Ovary (tissue), 9 donors: ENCODE measurements around the gene EDN1. TPM values are rescaled to one million over a fixed set of nuclear protein-coding genes. Genes with fewer than 3 reads are reported as not detected.

ENCODE experiments used
- DNase-seq, 5 donors: peaks; one replicate each; pipeline ENCODE4 v3.0.0-alpha.2; 2019 to 2020
- H3K27ac ChIP-seq, 2 donors: fragments of 200-600 bp; one replicate each; pipeline versions ENCODE4 v1.5.1 to v1.8.0; 2019 to 2022
- H3K27me3 ChIP-seq: fragments of 200-600 bp; one replicate; pipeline ENCODE4 v1.8.0; 2022
- H3K36me3 ChIP-seq: fragments of 200-600 bp; sonication (generic); one replicate; pipeline ENCODE4 v1.5.1; 2019
- H3K4me1 ChIP-seq: one replicate; pipeline ENCODE4 v1.8.1; 2013; ENCODE audit warnings: mild to moderate bottlenecking, moderate library complexity; ENCODE audit not compliant: insufficient read depth
- H3K4me3 ChIP-seq: fragments of 200-600 bp; sonication (generic); one replicate; pipeline ENCODE4 v1.5.1; 2017
- H3K9me3 ChIP-seq, 2 donors: fragments of 200-600 bp in 1 of 2; sonication (generic) in 1 of 2; one replicate each; pipeline versions ENCODE4 v1.5.1 to v1.8.1; 2013 to 2019; ENCODE audit warnings: mild to moderate bottlenecking in 1 of 2, moderate library complexity in 1 of 2
- EP300 ChIP-seq: sonication (generic); formaldehyde crosslinking; IDR thresholded peaks from one replicate; pipeline ENCODE4 v1.6.1; 2017; ENCODE audit warnings: antibody characterized with exemption
- POLR2A ChIP-seq: fragments of 450-650 bp; IDR thresholded peaks from one replicate; pipeline ENCODE4 v1.6.1; 2017; ENCODE audit warnings: antibody characterized with exemption, mild to moderate bottlenecking, moderate library complexity
- WGBS, 3 donors: extraction: QIAGEN DNeasy Blood & Tissue Kit in 1 of 3; methylation state at CpG; one replicate each; pipeline versions ENCODE4 v1.1.5 to v1.1.7; 2013 to 2017; 5-methylcytosine and 5-hydroxymethylcytosine counted together
- intact Hi-C, 4 donors: fragments of 100-400 bp; cut with DNase I; formaldehyde crosslinking; loops; one replicate each; pipeline versions ENCODE4 v1.11.0 to v1.15.1; 2022 to 2023
- polyA plus RNA-seq, 2 donors: library from polyadenylated mRNA; stranded (reverse); fragments of 200-250 nt in 1 of 2; fragments of 350-450 nt in 1 of 2; fragmentation: Illumina TruSeq in 1 of 2; extraction: RNeasy Lipid Tissue Mini Kit (QIAGEN cat#74804) in 1 of 2; gene quantifications; one replicate each; pipeline ENCODE4 v1.2.3, GENCODE V29; 2013 to 2014
- small RNA-seq: library from RNA; depleted of rRNA; stranded (forward); fragments of <200 nt; gene quantifications from one replicate; pipeline ENCODE3, GENCODE V24; 2016
- total RNA-seq, 7 donors: library from RNA; depleted of rRNA in 2 of 7; stranded (reverse); fragments of >200 nt in 2 of 7; fragmentation: NEBNext Ultra II Directional in 3 of 7; extraction: Animal tissue kit (Norgen Biotek cat#: 25700) in 3 of 7; gene quantifications; one replicate each; pipeline versions ENCODE4 v1.1.0 to v1.2.4, GENCODE V29; 2016 to 2023
- TF ChIP-seq, protein P1 (sequence below), 3 donors: fragments of 450-650 bp in 2 of 3; fragments of 200-600 bp in 1 of 3; IDR thresholded peaks; one replicate each; pipeline versions ENCODE4 v1.5.1 to v1.8.0; 2016 to 2022; ENCODE audit warnings: antibody characterized with exemption in 3 of 3, mild to moderate bottlenecking in 1 of 3
- donor health status: DM: no; HTN: no; CAD: no; lungs with moderate emphysema.
- donor health status: DM: no; HTN: no; CAD: no.
- donor health status: Bipolar disorder and iron deficiency.
- donor health status: DM: yes; HTN: yes; CAD: no.
- donor health status: DM: no; HTN: no; CAD: no.
- donor health status: DM: yes; HTN: yes; CAD: no.

The EDN1 gene
- total and polyA plus RNA-seq, 9 donors: 0.95 to 11.1 (median 3.1) TPM

DNA sequence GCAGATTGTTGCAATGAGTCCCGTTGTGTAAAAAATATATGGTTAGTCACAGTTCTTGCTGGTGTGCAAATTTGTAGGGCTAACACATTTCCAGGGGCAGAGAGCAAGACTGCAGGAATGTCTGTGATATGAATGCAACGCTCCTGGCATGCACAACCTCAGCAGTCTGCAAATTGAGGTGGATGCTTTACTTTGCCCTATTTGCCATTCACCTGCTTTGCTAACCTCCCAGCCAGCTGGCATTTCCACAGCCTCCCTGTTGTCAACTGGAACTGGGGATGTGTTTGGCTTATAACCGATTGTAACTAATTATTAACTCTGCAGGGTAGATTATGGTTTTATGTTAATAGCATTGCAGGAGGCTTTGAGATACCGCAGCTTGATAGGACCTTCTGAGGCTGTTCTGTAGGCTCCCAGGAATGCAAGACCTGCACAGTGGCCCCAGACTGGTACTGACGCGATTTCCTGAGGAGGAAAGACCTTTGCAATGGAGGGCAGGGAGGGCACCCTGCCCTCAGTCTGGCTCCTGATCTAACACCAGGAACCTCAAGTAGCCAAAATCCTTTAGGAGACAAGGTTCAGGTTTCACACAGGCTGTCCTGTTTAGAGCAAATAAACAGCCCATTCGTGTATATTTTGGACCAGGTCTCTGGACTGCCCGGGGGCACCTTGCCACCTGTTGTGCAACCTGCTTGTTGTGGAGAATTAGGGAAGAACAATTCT is 53.4 kb downstream of the EDN1 start:
- WGBS, 3 donors: 52 to 74% (median 53%) methylated on average over 8 of the region's 8 CpGs
- no peak overlapping the region for H3K27ac ChIP-seq
- no peaks in the 10 kb centered on the region for H3K27me3 ChIP-seq
- no peaks in the 10 kb centered on the region for H3K4me1 ChIP-seq
- H3K9me3 ChIP-seq: no peaks in the 10 kb centered on the region
- no peak for DNase-seq
- no peaks in the 10 kb centered on the region for H3K36me3 ChIP-seq
- intact Hi-C loops: no loop called here
- TF ChIP-seq POLR2A: no peak
- TF ChIP-seq, protein P1, sequence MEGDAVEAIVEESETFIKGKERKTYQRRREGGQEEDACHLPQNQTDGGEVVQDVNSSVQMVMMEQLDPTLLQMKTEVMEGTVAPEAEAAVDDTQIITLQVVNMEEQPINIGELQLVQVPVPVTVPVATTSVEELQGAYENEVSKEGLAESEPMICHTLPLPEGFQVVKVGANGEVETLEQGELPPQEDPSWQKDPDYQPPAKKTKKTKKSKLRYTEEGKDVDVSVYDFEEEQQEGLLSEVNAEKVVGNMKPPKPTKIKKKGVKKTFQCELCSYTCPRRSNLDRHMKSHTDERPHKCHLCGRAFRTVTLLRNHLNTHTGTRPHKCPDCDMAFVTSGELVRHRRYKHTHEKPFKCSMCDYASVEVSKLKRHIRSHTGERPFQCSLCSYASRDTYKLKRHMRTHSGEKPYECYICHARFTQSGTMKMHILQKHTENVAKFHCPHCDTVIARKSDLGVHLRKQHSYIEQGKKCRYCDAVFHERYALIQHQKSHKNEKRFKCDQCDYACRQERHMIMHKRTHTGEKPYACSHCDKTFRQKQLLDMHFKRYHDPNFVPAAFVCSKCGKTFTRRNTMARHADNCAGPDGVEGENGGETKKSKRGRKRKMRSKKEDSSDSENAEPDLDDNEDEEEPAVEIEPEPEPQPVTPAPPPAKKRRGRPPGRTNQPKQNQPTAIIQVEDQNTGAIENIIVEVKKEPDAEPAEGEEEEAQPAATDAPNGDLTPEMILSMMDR (IDR thresholded peaks at IDR 0.05): no peak
- TF ChIP-seq EP300: no peak
- H3K4me3 ChIP-seq: no peak overlapping the region

DNA sequence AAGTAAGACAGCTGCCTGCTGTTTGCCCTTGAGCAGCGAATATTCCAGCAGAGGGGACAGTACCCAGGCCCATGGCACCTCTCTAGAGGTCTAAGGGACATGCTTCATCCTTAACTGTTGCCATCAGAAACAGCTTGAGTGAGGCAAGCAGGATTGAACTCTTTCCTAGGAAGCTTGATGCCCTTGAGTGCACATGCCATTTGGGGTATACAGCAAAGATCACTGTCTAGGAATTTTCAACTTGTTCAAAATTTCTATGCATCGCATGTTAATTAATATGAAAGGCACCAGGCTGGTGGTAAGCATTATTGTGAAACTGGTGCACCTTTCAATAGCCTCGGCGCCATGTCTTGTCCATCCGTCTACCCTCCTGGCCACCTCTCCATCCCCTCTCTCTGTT is 54.1 kb downstream of the EDN1 start:
- DNase-seq: no peak
- Histone ChIP-seq H3K27me3 (no peaks in the 10 kb centered on the region), H3K9me3 (no peaks in the 10 kb centered on the region), H3K27ac (no peak overlapping the region), H3K4me3 (no peak overlapping the region), H3K36me3 (no peaks in the 10 kb centered on the region), H3K4me1 (no peaks in the 10 kb centered on the region)
- no peak for TF ChIP-seq POLR2A
- TF ChIP-seq EP300: no peak
- TF ChIP-seq, protein P1 (IDR thresholded peaks at IDR 0.05): no peak
- 93 to 97% (median 96%) methylated on average over 5 of the region's 5 CpGs for WGBS, 3 donors
- intact Hi-C loops: no loop called here

DNA sequence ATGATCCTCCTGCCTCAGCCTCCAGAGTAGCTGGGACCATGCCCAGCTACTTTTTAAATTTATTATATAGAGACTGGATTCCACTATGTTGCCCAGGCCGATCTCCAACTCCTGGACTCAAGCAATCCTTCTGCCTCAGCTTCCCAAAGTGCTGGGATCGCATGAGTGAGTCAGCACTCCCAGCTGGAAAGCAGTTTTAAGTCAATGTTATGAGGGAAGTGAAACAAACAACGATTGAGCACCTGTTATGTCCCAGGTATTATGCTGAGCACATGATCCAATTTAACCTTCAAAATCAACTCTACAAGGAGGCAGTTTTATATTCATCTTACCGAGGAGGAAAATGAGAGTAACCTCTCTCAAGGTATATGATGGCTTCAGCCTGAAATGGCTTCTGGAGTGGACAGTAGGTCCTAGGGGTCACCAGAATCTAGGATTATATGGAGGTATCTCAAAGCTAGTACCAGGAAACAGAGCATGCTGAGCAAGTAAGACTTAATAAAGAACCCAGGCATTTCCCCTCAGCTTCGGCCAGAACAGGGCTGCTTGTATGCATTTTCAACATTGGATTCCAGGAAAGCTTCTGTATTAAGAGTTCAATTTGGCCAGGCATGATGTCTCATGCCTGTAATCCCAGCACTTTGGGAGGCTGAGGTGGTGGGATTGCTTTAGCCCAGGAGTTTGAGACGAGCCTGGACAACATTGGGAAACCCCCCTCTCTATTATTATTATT is 55.0 kb downstream of the EDN1 start:
- no peaks in the 10 kb centered on the region for H3K36me3 ChIP-seq
- intact Hi-C loops: no loop called here
- no peaks in the 10 kb centered on the region for H3K4me1 ChIP-seq
- DNase-seq: no peak
- no peaks in the 10 kb centered on the region for H3K27me3 ChIP-seq
- no peak for TF ChIP-seq POLR2A
- TF ChIP-seq, protein P1 (IDR thresholded peaks at IDR 0.05): no peak
- no peak for TF ChIP-seq EP300
- H3K4me3 ChIP-seq: no peak overlapping the region
- no peak overlapping the region for H3K27ac ChIP-seq
- H3K9me3 ChIP-seq: no peaks in the 10 kb centered on the region
- 57 to 65% (median 60%) methylated on average over 6 of the region's 6 CpGs for WGBS, 3 donors

DNA sequence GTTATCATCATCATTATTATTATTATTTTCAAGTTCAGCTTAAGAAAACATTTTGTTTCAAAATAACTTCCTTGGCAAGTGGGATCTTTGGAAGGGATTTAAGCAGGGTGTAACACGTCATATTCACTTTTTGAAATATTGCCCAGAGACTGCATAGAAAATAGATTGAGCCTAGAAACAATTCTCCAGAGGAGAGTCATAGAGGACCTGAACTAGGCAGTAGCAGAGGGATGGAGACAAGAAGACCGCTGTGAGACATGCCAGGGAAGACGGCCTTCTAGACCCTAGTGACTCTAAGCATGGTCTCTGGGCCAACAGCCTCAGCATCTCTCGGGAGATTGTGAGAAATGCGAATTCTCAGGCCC is 55.5 kb downstream of the EDN1 start:
- intact Hi-C loops: no loop called here
- Histone ChIP-seq H3K27ac (no peak overlapping the region), H3K9me3 (no peaks in the 10 kb centered on the region), H3K4me1 (no peaks in the 10 kb centered on the region), H3K27me3 (no peaks in the 10 kb centered on the region), H3K4me3 (no peak overlapping the region), H3K36me3 (no peaks in the 10 kb centered on the region)
- no peak for DNase-seq
- TF ChIP-seq, protein P1 (IDR thresholded peaks at IDR 0.05): no peak
- TF ChIP-seq POLR2A: no peak
- no peak for TF ChIP-seq EP300
- WGBS, 3 donors: 60 to 63% (median 62%) methylated on average over 5 of the region's 5 CpGs

Small RNAs within 50 kb of the gene (small RNA-seq; reads per million reads assigned to genes)
- gene SUMO2P12: not detected
